Adrenal gland (tissue), 5 donors: Measurements from ENCODE around the gene BHLHE40.

Source experiments
- CTCF ChIP-seq, 6 experiments: fragments of 450-650 bp in 4 of 6; fragments of 200-600 bp in 2 of 6; sonication (generic) in 1 of 6; IDR thresholded peaks; 1 replicate in 5 of 6; 2 replicates in 1 of 6; pipeline versions ENCODE4 v1.5.1 to v1.8.0; 2016 to 2021; ENCODE audit warnings: antibody characterized with exemption in 6 of 6, mild to moderate bottlenecking in 2 of 6, moderate library complexity in 1 of 6
- POLR2A ChIP-seq, 2 donors: fragments of 450-650 bp; IDR thresholded peaks; one replicate each; pipeline ENCODE4 v1.6.1; 2017; ENCODE audit warnings: antibody characterized with exemption in 2 of 2, mild to moderate bottlenecking in 2 of 2, moderate library complexity in 1 of 2
- donor health status: DM: no; HTN: no; CAD: no.

- TF ChIP-seq POLR2A (IDR thresholded peaks at IDR 0.05) (no peak), CTCF (IDR thresholded peaks at IDR 0.05) (no peak)
These were observed 26.1 kb downstream of the BHLHE40 start for GRCh38 chr3:5005367-5005766.
